GM19455 (cell line): ENCODE measurements around the gene NADK.
"Not testable (repeated sequence)": the region's sequence is repeated elsewhere in the genome, so short reads cannot be mapped to it uniquely, and the experiment has no call there.

ENCODE experiments used
- ATAC-seq: cut with Tn5 transposase; IDR thresholded peaks from one replicate; pipeline ENCODE4 v1.9.1; 2021; ENCODE audit not compliant: unreplicated experiment

The NADK gene

GRCh38 chr1:1752190-1752589 lies 26.1 kb downstream of the NADK start:
- no peak for ATAC-seq

- ATAC-seq = not testable (repeated sequence)
These were observed 28.3 kb downstream of the NADK start for GRCh38 chr1:1749941-1750340.

- no peak for ATAC-seq
These were observed 29.5 kb downstream of the NADK start for GRCh38 chr1:1748686-1749321.

GRCh38 chr1:1746566-1746909 lies 31.7 kb downstream of the NADK start:
- peak; percentile 79 for ATAC-seq

GRCh38 chr1:1745651-1746565 lies 32.4 kb downstream of the NADK start:
- ATAC-seq = peak; percentile 65

GRCh38 chr1:1742529-1742928 lies 35.7 kb downstream of the NADK start:
- ATAC-seq = not testable (repeated sequence)

- not testable (repeated sequence) for ATAC-seq
These were observed 37.3 kb downstream of the NADK start for GRCh38 chr1:1741013-1741412.

- ATAC-seq = not testable (repeated sequence)
These were observed 39.4 kb downstream of the NADK start for GRCh38 chr1:1738799-1739337.

GRCh38 chr1:1737675-1738590 lies 40.3 kb downstream of the NADK start:
- not testable (repeated sequence) for ATAC-seq

GRCh38 chr1:1732381-1732780 lies 45.9 kb downstream of the NADK start:
- ATAC-seq = no peak

GRCh38 chr1:1730870-1731269 lies 47.4 kb downstream of the NADK start:
- ATAC-seq = no peak

- ATAC-seq = not testable (repeated sequence)
These were observed 48.0 kb downstream of the NADK start for GRCh38 chr1:1730230-1730629.

- not testable (repeated sequence) for ATAC-seq
These were observed 49.0 kb downstream of the NADK start for GRCh38 chr1:1729116-1729816.

- ATAC-seq = not testable (repeated sequence)
These were observed 49.8 kb downstream of the NADK start for GRCh38 chr1:1728308-1729005.

GRCh38 chr1:1727131-1727651 lies 51.1 kb downstream of the NADK start:
- ATAC-seq = not testable (repeated sequence)

- ATAC-seq = not testable (repeated sequence)
These were observed 52.2 kb downstream of the NADK start for GRCh38 chr1:1726088-1726487.

- ATAC-seq = peak; percentile 88
These were observed 54.0 kb downstream of the NADK start, which contains the start of gene CDK11A for GRCh38 chr1:1724035-1724864. CDK11A (minus strand) TSS chr1:1724357; CDS start chr1:1722818, 1,539 bp downstream.

- no peak for ATAC-seq
These were observed 57.1 kb downstream of the NADK start for GRCh38 chr1:1721201-1721600.
